ENCODE results near the gene SMARCA2.

Gene SMARCA2

DNA sequence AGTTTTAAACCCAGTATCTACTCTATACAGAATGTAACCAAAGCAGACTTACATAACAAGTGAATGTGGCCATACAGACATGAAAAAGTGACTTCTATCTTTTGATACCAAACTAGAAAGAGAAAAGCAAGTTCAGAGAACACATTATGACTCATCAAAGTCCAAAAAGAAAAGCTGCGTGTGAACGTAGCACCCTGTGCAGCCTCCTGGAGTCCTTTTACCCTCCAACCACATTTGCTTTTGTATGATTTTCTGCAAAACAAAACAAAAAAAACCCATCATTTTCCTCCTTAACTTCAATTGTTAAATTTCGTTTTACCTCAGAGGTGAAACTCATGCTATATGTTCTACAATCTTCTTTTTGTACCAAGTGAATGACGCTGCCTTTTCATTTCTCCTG, 2.8 kb upstream of the SMARCA2 start:
- in situ Hi-C loops (cut with MboI; ENCODE audit: low sequenced_read_pairs, unreplicated experiment): no loop called here
- DNase-seq (ENCODE audit: low spot score): peak; percentile 62
- TF ChIP-seq, protein P1, sequence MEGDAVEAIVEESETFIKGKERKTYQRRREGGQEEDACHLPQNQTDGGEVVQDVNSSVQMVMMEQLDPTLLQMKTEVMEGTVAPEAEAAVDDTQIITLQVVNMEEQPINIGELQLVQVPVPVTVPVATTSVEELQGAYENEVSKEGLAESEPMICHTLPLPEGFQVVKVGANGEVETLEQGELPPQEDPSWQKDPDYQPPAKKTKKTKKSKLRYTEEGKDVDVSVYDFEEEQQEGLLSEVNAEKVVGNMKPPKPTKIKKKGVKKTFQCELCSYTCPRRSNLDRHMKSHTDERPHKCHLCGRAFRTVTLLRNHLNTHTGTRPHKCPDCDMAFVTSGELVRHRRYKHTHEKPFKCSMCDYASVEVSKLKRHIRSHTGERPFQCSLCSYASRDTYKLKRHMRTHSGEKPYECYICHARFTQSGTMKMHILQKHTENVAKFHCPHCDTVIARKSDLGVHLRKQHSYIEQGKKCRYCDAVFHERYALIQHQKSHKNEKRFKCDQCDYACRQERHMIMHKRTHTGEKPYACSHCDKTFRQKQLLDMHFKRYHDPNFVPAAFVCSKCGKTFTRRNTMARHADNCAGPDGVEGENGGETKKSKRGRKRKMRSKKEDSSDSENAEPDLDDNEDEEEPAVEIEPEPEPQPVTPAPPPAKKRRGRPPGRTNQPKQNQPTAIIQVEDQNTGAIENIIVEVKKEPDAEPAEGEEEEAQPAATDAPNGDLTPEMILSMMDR (IDR thresholded peaks at IDR 0.05; ENCODE audit: borderline replicate concordance, control extremely low read depth, extremely low read depth, insufficient read depth, missing control alignments): no peak

DNA sequence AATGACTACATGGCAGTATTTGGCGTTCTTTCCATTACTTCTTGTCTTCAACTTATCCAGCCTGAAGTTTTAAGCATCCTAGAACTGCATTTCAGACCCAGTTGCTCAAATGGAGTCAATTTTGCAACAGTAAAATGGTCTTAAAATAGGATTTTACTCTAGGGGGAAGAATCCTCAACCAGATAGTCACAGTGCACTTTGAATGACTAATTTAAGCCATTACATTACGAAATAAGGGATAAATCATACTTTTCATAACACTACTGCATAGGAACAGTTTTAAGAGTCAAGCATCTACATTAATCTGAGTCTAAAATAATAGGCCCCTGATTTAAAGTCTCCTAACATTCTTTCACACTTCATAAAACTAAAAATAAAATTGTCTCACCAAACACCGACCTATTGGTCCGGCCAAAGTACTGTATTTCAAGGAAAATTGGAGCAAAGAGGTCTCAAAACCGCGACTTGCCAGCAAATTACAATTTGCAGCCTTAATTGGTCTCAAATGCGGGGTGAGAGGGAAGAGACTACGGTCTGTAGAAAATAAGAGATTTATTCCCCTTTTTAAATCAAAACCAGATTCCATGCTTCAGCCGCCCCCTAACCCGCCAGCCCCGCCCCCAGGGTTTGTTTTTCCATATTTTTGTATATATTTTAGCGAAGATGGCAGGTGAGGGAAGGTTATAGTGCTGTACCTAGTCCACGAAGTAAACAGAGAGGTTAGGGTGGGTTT, 1.2 kb upstream of the SMARCA2 start:
- DNase-seq (ENCODE audit: low spot score): no peak
- TF ChIP-seq, protein P1 (IDR thresholded peaks at IDR 0.05; ENCODE audit: borderline replicate concordance, control extremely low read depth, extremely low read depth, insufficient read depth, missing control alignments): no peak
- in situ Hi-C loops (cut with MboI; ENCODE audit: low sequenced_read_pairs, unreplicated experiment): no loop called here

DNA sequence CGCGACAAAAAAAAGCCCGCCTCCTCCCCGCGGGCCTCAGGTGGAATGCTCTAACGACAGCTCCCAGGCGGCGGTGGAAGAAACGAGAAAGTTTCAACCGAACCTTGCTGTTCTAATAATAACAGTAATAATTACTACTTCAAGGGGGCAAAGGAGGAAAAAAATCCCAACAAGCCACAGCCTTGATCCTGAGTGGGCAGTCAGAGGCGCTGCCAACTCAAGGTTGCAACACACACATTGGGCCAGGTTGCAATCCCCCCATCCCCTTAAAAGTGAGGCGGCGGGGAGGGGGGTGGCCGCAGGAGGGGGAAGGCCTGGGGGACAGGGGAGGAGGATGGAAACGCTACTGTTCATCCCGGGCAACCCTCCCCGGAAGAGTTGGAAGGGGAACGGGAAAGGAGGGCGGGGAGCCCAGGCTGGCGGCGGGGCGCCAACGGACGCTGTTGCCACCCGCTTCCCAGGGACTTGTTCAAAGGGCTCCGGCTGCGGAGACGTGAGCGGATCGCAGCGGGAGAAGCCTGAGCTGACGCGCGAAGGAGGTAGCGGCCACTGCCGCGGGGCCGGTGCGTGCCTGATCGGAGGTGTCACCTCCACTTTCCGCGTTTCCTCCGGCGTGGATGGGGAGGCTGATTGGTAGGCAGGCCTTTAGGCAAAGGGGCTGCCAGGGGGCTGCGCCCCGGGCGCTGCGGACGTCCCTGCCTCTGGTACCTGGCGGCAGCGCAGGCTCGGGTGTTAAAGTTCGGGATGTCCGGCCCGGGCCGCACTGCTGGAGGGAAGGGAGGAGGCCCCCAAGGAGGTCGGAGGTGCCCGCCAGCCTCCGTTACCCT, 647 bp downstream of the SMARCA2 start:
- DNase-seq (ENCODE audit: low spot score): peak; percentile 39
- in situ Hi-C loops (cut with MboI; ENCODE audit: low sequenced_read_pairs, unreplicated experiment): no loop called here
- TF ChIP-seq, protein P1 (IDR thresholded peaks at IDR 0.05; ENCODE audit: borderline replicate concordance, control extremely low read depth, extremely low read depth, insufficient read depth, missing control alignments): no peak

DNA sequence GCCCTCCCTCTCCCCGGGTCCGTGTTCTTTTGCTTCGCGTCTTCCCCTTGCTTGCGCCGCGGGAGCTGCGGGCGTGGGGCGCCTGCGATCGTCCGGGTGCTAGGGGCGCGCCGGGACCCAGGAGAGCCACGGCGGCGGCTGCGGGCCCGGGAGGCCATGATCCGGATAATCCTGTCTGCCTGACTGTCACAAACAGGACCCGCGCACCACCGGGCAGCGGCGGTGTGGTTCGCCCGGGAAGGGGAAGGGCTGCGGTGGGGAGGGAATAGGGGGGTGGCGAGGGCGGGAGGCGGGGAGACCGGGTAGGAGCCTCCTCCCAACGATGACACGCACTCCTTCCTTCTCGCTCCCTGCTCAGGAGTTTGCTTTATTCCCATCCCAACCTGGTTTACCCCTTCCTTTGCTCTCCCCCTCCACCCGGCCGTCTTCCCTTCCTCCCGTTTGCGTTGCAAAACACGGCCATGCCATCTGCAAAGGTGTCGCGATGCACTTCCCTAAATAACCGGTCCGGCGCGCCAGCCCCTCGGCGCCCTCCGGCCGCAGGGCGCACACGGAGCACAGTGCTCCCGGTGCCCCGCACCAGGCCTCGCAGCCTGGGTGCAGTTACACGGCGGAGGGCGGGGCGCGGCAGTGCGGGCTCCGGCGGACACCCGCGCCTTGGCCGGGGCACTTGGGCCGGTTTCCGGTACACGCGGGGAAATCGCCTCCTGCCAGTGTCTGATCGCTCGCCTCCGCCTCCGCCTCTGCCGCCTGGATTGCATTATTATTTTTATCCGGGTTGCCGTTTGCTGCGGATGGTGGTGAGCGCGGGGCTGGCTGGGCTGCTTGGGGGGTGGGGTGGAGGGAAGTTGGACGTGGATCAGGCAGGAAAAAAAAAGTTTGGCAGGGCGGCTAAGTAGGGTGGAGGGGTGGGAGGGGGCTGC, 1.5 kb downstream of the SMARCA2 start:
- TF ChIP-seq, protein P1 (IDR thresholded peaks at IDR 0.05; ENCODE audit: borderline replicate concordance, control extremely low read depth, extremely low read depth, insufficient read depth, missing control alignments): peak; percentile 3
- DNase-seq (ENCODE audit: low spot score): peak; percentile 70
- in situ Hi-C loops (cut with MboI; ENCODE audit: low sequenced_read_pairs, unreplicated experiment): no loop called here

DNA sequence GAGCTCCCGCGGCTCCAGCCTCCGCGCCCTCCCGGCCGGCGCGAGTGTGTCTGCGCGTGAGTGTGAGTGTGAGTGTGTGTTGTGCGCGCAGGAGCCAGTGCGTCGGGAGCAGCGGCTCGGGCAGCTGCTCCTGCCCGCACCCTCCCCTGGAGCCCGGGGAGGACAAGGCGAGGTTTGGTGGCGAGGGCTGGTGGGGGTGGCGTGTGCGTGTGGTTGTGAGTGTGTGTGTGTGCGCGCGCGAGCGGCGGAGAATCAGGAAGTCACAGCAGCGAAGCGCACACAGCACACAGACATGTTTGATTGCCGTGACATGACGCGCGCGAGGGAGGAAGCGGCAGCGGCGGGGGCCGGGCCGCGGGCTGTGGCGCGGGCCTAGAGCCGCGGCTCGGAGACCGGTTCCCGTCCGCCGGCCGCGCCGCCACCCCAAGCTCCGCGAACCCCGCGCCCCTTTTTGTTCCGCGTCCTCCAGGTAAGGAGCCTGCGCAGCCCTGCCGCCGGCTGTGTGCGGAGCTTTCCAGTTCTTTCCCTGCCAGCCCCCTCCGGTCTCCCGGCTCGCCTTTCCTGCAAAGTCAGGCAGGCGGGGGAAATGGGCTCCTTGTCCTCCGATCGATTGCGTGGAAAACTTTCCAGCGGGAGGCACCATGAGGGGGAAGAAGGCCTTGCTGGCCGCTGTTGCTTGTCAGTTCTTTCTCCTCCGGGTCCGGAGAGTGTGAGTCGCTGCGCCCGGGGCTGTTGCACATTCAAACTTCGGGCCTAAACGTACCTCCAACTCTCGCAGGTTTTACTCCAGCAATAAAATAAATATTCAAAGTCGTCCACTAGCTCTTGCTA, 2.4 kb downstream of the SMARCA2 start:
- in situ Hi-C loops (cut with MboI; ENCODE audit: low sequenced_read_pairs, unreplicated experiment): no loop called here
- TF ChIP-seq, protein P1 (IDR thresholded peaks at IDR 0.05; ENCODE audit: borderline replicate concordance, control extremely low read depth, extremely low read depth, insufficient read depth, missing control alignments): no peak
- peak; percentile 81 for DNase-seq (ENCODE audit: low spot score)
